HG02943 (cell line): ENCODE data around the gene CORO2B.

Source experiments
- ATAC-seq: cut with Tn5 transposase; IDR thresholded peaks from one replicate; pipeline ENCODE4 v1.9.1; 2021; ENCODE audit warnings: mild to moderate bottlenecking, low read depth, moderate library complexity; ENCODE audit not compliant: unreplicated experiment

The CORO2B gene

GRCh38 chr15:68713874-68714273 lies 135.1 kb downstream of the CORO2B start:
- no peak for ATAC-seq

GRCh38 chr15:68715111-68715510 lies 136.3 kb downstream of the CORO2B start:
- no peak for ATAC-seq

- ATAC-seq = no peak
Observed at GRCh38 chr15:68717951-68718350, 139.2 kb downstream of the CORO2B start.

- no peak for ATAC-seq
Observed at GRCh38 chr15:68718468-68718867, 139.7 kb downstream of the CORO2B start.

- ATAC-seq = no peak
Observed at GRCh38 chr15:68719051-68719450, 140.3 kb downstream of the CORO2B start.

GRCh38 chr15:68719672-68720071 lies 140.9 kb downstream of the CORO2B start:
- ATAC-seq = no peak

GRCh38 chr15:68721886-68722285 lies 143.1 kb downstream of the CORO2B start:
- no peak for ATAC-seq

- no peak for ATAC-seq
Observed at GRCh38 chr15:68725736-68726135, 146.9 kb downstream of the CORO2B start.

GRCh38 chr15:68726246-68726645 lies 147.5 kb downstream of the CORO2B start:
- ATAC-seq = no peak

GRCh38 chr15:68729789-68730411 lies 151.1 kb downstream of the CORO2B start:
- ATAC-seq = no peak

GRCh38 chr15:68730471-68730919 lies 151.7 kb downstream of the CORO2B start:
- ATAC-seq = no peak

GRCh38 chr15:68730976-68731897 lies 152.4 kb downstream of the CORO2B start:
- no peak for ATAC-seq

GRCh38 chr15:68732451-68732850 lies 153.7 kb downstream of the CORO2B start:
- ATAC-seq = no peak

- no peak for ATAC-seq
Observed at GRCh38 chr15:68733666-68734065, 154.9 kb downstream of the CORO2B start.

GRCh38 chr15:68734352-68734751 lies 155.6 kb downstream of the CORO2B start:
- ATAC-seq = no peak

GRCh38 chr15:68734881-68735280 lies 156.1 kb downstream of the CORO2B start:
- no peak for ATAC-seq

GRCh38 chr15:68735610-68736009 lies 156.8 kb downstream of the CORO2B start:
- ATAC-seq = no peak

- ATAC-seq = no peak
Observed at GRCh38 chr15:68739390-68740080, 160.7 kb downstream of the CORO2B start.

GRCh38 chr15:68743256-68743655 lies 164.5 kb downstream of the CORO2B start:
- no peak for ATAC-seq

- no peak for ATAC-seq
Observed at GRCh38 chr15:68749365-68749764, 170.6 kb downstream of the CORO2B start.

GRCh38 chr15:68749793-68750192 lies 171.0 kb downstream of the CORO2B start:
- ATAC-seq = no peak
